ENCODE results near the gene RAI14. TPM values are rescaled to one million over a fixed set of nuclear protein-coding genes. Genes with fewer than 3 reads are reported as not detected.
A peak's percentile ranks its signal among the peaks of the same experiment; 100 is the strongest.

The RAI14 gene
- total RNA-seq, 1 experiment from 2014 or later, result 133 TPM

- H3K79me2 ChIP-seq (ENCODE audit: low read depth), result no peaks in the 10 kb centered on the region
- H4K20me1 ChIP-seq (ENCODE audit: insufficient read depth), result peaks cover 10% of the 10 kb centered on the region; the same call in 1 of the 2 replicates
- H3K4me1 ChIP-seq (replicated peaks; ENCODE audit: insufficient read depth), result no peaks in the 10 kb centered on the region
- no peak overlapping the region for H3K4me3 ChIP-seq
- intact Hi-C loops (cut with micrococcal nuclease; ENCODE audit: unreplicated experiment), result loop anchor here (5.0 kb wide), 1 partner anchor 331 kb away; no protein-coding TSS in a partner anchor
- H3F3A ChIP-seq (ENCODE audit: insufficient read depth, low read depth), result peaks cover 63% of the 10 kb centered on the region
- ChIA-PET POLR2A (ENCODE audit: unreplicated experiment) (no interaction called here), CTCF (no interaction called here)
- BruUV-seq (replicated peaks), result no TSS peak
- no peak for TF ChIP-seq EZH2 (IDR thresholded peaks at IDR 0.05; ENCODE audit: low read depth)
- TF ChIP-seq CTCF (conservative IDR thresholded peaks at IDR 0.05), result no peak
- no peaks in the 10 kb centered on the region for H3K9me3 ChIP-seq (ENCODE audit: insufficient read depth, low read depth)
- DNase-seq, result no peak
- no peaks in the 10 kb centered on the region for H3K27me3 ChIP-seq (ENCODE audit: insufficient read depth, low read depth)
- H3K36me3 ChIP-seq (ENCODE audit: low read depth), result peaks cover 80% of the 10 kb centered on the region
- no peaks in the 10 kb centered on the region for H3K9me2 ChIP-seq (ENCODE audit: insufficient read depth)
- peak overlapping the region; percentile 7; the same call in 1 of the 2 replicates for H3K27ac ChIP-seq
- no peak overlapping the region for H2AFZ ChIP-seq
- no peak overlapping the region for H3K4me2 ChIP-seq
These were observed 162.6 kb downstream of the RAI14 start for GRCh38 chr5:34818717-34819116.

GRCh38 chr5:34820593-34820992 lies 164.5 kb downstream of the RAI14 start:
- CTCF ChIA-PET, result no interaction called here

GRCh38 chr5:34822956-34823715 lies 167.0 kb downstream of the RAI14 start:
- no peaks in the 10 kb centered on the region for H3K4me1 ChIP-seq (replicated peaks; ENCODE audit: insufficient read depth)
- no peaks in the 10 kb centered on the region for H3K9me2 ChIP-seq (ENCODE audit: insufficient read depth)
- no peak for DNase-seq
- BruUV-seq (replicated peaks), result TSS peak; percentile 72
- H3K27me3 ChIP-seq (ENCODE audit: insufficient read depth, low read depth), result no peaks in the 10 kb centered on the region
- CTCF ChIA-PET, result interaction anchor here (0.6 kb wide), 1 partner anchor 36 kb away, joined by 9 read pairs; no protein-coding TSS in a partner anchor
- H4K20me1 ChIP-seq (ENCODE audit: insufficient read depth), result peaks cover 5% of the 10 kb centered on the region; the same call in 1 of the 2 replicates
- H3K9me3 ChIP-seq (ENCODE audit: insufficient read depth, low read depth), result no peaks in the 10 kb centered on the region
- H3K4me3 ChIP-seq, result no peak overlapping the region
- peaks cover 87% of the 10 kb centered on the region for H3K36me3 ChIP-seq (ENCODE audit: low read depth)
- POLR2A ChIA-PET (ENCODE audit: unreplicated experiment), result no interaction called here
- intact Hi-C loops (cut with micrococcal nuclease; ENCODE audit: unreplicated experiment), result loop anchor here (5.0 kb wide), 2 partner anchors 166 to 301 kb away; partner anchors contain the start of gene RAI14
- no peak overlapping the region for H2AFZ ChIP-seq
- no peak overlapping the region for H3K4me2 ChIP-seq
- H3F3A ChIP-seq (ENCODE audit: insufficient read depth, low read depth), result peaks cover 44% of the 10 kb centered on the region
- no peak overlapping the region for H3K27ac ChIP-seq
- H3K79me2 ChIP-seq (ENCODE audit: low read depth), result no peaks in the 10 kb centered on the region
- TF ChIP-seq EZH2 (IDR thresholded peaks at IDR 0.05; ENCODE audit: low read depth) (no peak), CTCF (conservative IDR thresholded peaks at IDR 0.05) (no peak)

More at GRCh38 chr5:34820593-34820992, 164.5 kb downstream of the RAI14 start:
- H3F3A ChIP-seq (ENCODE audit: insufficient read depth, low read depth), result peaks cover 57% of the 10 kb centered on the region
- no peak overlapping the region for H3K4me3 ChIP-seq
- H3K9me3 ChIP-seq (ENCODE audit: insufficient read depth, low read depth), result no peaks in the 10 kb centered on the region
- no peaks in the 10 kb centered on the region for H3K79me2 ChIP-seq (ENCODE audit: low read depth)
- no peak for DNase-seq
- no peak overlapping the region for H2AFZ ChIP-seq
- H3K4me1 ChIP-seq (replicated peaks; ENCODE audit: insufficient read depth), result no peaks in the 10 kb centered on the region
- POLR2A ChIA-PET (ENCODE audit: unreplicated experiment), result no interaction called here
- H3K27me3 ChIP-seq (ENCODE audit: insufficient read depth, low read depth), result no peaks in the 10 kb centered on the region
- intact Hi-C loops (cut with micrococcal nuclease; ENCODE audit: unreplicated experiment), result loop anchor here (5.0 kb wide), 2 partner anchors 163 to 298 kb away; partner anchors contain the start of gene RAI14
- H3K27ac ChIP-seq, result no peak overlapping the region; the same call in 1 of the 2 replicates
- TF ChIP-seq EZH2 (IDR thresholded peaks at IDR 0.05; ENCODE audit: low read depth) (no peak), CTCF (conservative IDR thresholded peaks at IDR 0.05) (no peak)
- no peaks in the 10 kb centered on the region for H3K9me2 ChIP-seq (ENCODE audit: insufficient read depth)
- BruUV-seq (replicated peaks), result no TSS peak
- no peak overlapping the region for H3K4me2 ChIP-seq
- H3K36me3 ChIP-seq (ENCODE audit: low read depth), result peaks cover 82% of the 10 kb centered on the region
- peaks cover 10% of the 10 kb centered on the region; the same call in 1 of the 2 replicates for H4K20me1 ChIP-seq (ENCODE audit: insufficient read depth)
